Measurements from ENCODE around the gene KLK13. TPM values are rescaled to one million over a fixed set of nuclear protein-coding genes. Genes with fewer than 3 reads are reported as not detected.

Gene KLK13
- total RNA-seq, 1 experiment from 2014 or later = not detected

DNA sequence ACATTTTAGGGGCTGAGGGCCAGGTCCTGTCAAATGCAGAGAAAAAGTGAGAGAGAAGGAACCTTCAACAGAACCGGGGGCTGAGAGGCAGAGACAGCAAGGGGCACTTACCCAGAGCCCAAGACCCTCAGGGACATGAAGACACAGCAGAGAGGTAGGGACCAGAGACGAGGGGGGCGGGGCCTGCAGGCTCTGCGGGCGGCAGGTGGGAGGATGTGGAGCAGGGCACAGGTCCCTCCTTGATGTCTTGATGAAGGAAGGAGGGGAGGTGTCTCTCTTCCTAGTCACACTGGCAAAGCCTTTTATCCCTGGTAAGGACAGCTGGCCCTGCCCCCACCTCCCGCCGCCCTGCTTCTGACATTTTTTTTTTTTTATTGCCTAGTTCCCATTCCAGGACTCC, 17.7 kb upstream of the KLK13 start, which contains the start of gene KLK14:
TSS of gene KLK14 (minus strand) at position 277 of the 400 bp plus-strand sequence. CDS start at position 4, 273 bp downstream.
- DNase-seq (ENCODE audit: low spot score) = no peak
- H3K4me1 ChIP-seq (ENCODE audit: insufficient read depth, low read length, poor library complexity, severe bottlenecking) = no peaks in the 10 kb centered on the region
- TF ChIP-seq, protein P1, sequence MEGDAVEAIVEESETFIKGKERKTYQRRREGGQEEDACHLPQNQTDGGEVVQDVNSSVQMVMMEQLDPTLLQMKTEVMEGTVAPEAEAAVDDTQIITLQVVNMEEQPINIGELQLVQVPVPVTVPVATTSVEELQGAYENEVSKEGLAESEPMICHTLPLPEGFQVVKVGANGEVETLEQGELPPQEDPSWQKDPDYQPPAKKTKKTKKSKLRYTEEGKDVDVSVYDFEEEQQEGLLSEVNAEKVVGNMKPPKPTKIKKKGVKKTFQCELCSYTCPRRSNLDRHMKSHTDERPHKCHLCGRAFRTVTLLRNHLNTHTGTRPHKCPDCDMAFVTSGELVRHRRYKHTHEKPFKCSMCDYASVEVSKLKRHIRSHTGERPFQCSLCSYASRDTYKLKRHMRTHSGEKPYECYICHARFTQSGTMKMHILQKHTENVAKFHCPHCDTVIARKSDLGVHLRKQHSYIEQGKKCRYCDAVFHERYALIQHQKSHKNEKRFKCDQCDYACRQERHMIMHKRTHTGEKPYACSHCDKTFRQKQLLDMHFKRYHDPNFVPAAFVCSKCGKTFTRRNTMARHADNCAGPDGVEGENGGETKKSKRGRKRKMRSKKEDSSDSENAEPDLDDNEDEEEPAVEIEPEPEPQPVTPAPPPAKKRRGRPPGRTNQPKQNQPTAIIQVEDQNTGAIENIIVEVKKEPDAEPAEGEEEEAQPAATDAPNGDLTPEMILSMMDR (conservative IDR thresholded peaks at IDR 0.05; ENCODE audit: low read depth, low read length) = no peak
- TF ChIP-seq EZH2 (IDR thresholded peaks at IDR 0.05; ENCODE audit: borderline replicate concordance, low read depth, low read length, poor library complexity, severe bottlenecking) = no peak
- ChIA-PET POLR2A (ENCODE audit: low non-redundant PET) (no interaction called here), CTCF (no interaction called here)
- BruUV-seq (replicated peaks) = no TSS peak
- H3K9me3 ChIP-seq (ENCODE audit: low read depth, low read length, poor library complexity, severe bottlenecking) = no peaks in the 10 kb centered on the region
- H3K27me3 ChIP-seq (replicated peaks; ENCODE audit: insufficient read depth, low read depth, low read length, poor library complexity) = peaks cover 16% of the 10 kb centered on the region
- intact Hi-C loops (cut with micrococcal nuclease; ENCODE audit: unreplicated experiment) = no loop called here
- H3K27ac ChIP-seq (ENCODE audit: low read depth, low read length, poor library complexity, severe bottlenecking) = no peak within 1 kb of the TSS
- no peak within 1 kb of the TSS for H3K4me3 ChIP-seq (ENCODE audit: low read depth, low read length, poor library complexity, severe bottlenecking)
- H3K36me3 ChIP-seq (ENCODE audit: insufficient read depth, low read length, poor library complexity, severe bottlenecking) = no peaks in the 10 kb centered on the region

DNA sequence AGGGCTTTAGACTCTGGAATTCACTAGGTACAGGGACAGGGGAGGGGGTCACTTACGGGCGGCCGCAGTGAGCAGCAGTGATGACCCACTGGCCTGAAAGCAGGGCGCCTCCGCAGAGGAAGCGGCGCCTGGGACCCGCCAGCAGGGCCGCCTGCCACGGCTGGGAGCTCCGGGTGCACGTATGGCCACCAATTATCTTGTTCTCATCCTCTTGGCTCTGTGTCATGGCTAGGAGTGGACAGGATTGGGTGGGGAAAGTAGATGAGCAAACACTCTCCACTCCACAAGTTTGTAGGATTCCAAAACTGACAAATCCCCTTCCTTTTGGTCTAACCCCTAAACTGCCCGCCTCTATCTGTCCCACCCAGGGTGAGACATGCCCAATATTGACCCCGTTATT, 16.6 kb upstream of the KLK13 start:
- ChIA-PET POLR2A (ENCODE audit: low non-redundant PET) (no interaction called here), CTCF (interaction anchor here (0.6 kb wide), 1 partner anchor 13 kb away, joined by 6 read pairs; no protein-coding TSS in a partner anchor)
- peaks cover 16% of the 10 kb centered on the region for H3K27me3 ChIP-seq (replicated peaks; ENCODE audit: insufficient read depth, low read depth, low read length, poor library complexity)
- TF ChIP-seq, protein P1 (conservative IDR thresholded peaks at IDR 0.05; ENCODE audit: low read depth, low read length) = no peak
- no peak for TF ChIP-seq EZH2 (IDR thresholded peaks at IDR 0.05; ENCODE audit: borderline replicate concordance, low read depth, low read length, poor library complexity, severe bottlenecking)
- no TSS peak for BruUV-seq (replicated peaks)
- no peaks in the 10 kb centered on the region for H3K9me3 ChIP-seq (ENCODE audit: low read depth, low read length, poor library complexity, severe bottlenecking)
- no peak for DNase-seq (ENCODE audit: low spot score)
- no peaks in the 10 kb centered on the region for H3K36me3 ChIP-seq (ENCODE audit: insufficient read depth, low read length, poor library complexity, severe bottlenecking)
- intact Hi-C loops (cut with micrococcal nuclease; ENCODE audit: unreplicated experiment) = no loop called here
- H3K4me3 ChIP-seq (ENCODE audit: low read depth, low read length, poor library complexity, severe bottlenecking) = no peak overlapping the region
- no peak overlapping the region for H3K27ac ChIP-seq (ENCODE audit: low read depth, low read length, poor library complexity, severe bottlenecking)
- H3K4me1 ChIP-seq (ENCODE audit: insufficient read depth, low read length, poor library complexity, severe bottlenecking) = no peaks in the 10 kb centered on the region

- no peaks in the 10 kb centered on the region for H3K9me3 ChIP-seq (ENCODE audit: low read depth, low read length, poor library complexity, severe bottlenecking)
- H3K36me3 ChIP-seq (ENCODE audit: insufficient read depth, low read length, poor library complexity, severe bottlenecking) = no peaks in the 10 kb centered on the region
- no peak overlapping the region for H3K4me3 ChIP-seq (ENCODE audit: low read depth, low read length, poor library complexity, severe bottlenecking)
- POLR2A ChIA-PET (ENCODE audit: low non-redundant PET) = no interaction called here
- intact Hi-C loops (cut with micrococcal nuclease; ENCODE audit: unreplicated experiment) = no loop called here
- peaks cover 16% of the 10 kb centered on the region for H3K27me3 ChIP-seq (replicated peaks; ENCODE audit: insufficient read depth, low read depth, low read length, poor library complexity)
- TF ChIP-seq, protein P1 (conservative IDR thresholded peaks at IDR 0.05; ENCODE audit: low read depth, low read length) = no peak
- no peak for TF ChIP-seq EZH2 (IDR thresholded peaks at IDR 0.05; ENCODE audit: borderline replicate concordance, low read depth, low read length, poor library complexity, severe bottlenecking)
- H3K27ac ChIP-seq (ENCODE audit: low read depth, low read length, poor library complexity, severe bottlenecking) = no peak overlapping the region
- H3K4me1 ChIP-seq (ENCODE audit: insufficient read depth, low read length, poor library complexity, severe bottlenecking) = no peaks in the 10 kb centered on the region
- BruUV-seq (replicated peaks) = no TSS peak
- CTCF ChIA-PET = no interaction called here
- no peak for DNase-seq (ENCODE audit: low spot score)
Measured at GRCh38 chr19:51079481-51080110, 14.7 kb upstream of the KLK13 start.

All from A673 (cell line).